GM12873 (cell line): Measurements from ENCODE around the gene EXOC3.

Experiments
- TF ChIP-seq, protein P1 (sequence below): IDR thresholded peaks from 2 replicates; pipeline ENCODE4 v1.5.1; 2012; ENCODE audit warnings: low read depth, mild to moderate bottlenecking, moderate library complexity, low read length, control low read depth; ENCODE audit not compliant: insufficient read depth; ENCODE audit errors: missing control alignments

The EXOC3 gene

GRCh38 chr5:454936-455335, 12.0 kb downstream of the EXOC3 start:
- TF ChIP-seq, protein P1, sequence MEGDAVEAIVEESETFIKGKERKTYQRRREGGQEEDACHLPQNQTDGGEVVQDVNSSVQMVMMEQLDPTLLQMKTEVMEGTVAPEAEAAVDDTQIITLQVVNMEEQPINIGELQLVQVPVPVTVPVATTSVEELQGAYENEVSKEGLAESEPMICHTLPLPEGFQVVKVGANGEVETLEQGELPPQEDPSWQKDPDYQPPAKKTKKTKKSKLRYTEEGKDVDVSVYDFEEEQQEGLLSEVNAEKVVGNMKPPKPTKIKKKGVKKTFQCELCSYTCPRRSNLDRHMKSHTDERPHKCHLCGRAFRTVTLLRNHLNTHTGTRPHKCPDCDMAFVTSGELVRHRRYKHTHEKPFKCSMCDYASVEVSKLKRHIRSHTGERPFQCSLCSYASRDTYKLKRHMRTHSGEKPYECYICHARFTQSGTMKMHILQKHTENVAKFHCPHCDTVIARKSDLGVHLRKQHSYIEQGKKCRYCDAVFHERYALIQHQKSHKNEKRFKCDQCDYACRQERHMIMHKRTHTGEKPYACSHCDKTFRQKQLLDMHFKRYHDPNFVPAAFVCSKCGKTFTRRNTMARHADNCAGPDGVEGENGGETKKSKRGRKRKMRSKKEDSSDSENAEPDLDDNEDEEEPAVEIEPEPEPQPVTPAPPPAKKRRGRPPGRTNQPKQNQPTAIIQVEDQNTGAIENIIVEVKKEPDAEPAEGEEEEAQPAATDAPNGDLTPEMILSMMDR = no peak

- TF ChIP-seq, protein P1 = no peak
Observed at GRCh38 chr5:455806-456205, 12.8 kb downstream of the EXOC3 start.

- TF ChIP-seq, protein P1 = no peak
Observed at GRCh38 chr5:456351-457194, 13.6 kb downstream of the EXOC3 start.

- TF ChIP-seq, protein P1 = no peak
Observed at GRCh38 chr5:457195-457961, 14.4 kb downstream of the EXOC3 start.

GRCh38 chr5:458547-459353, 15.8 kb downstream of the EXOC3 start:
- TF ChIP-seq, protein P1 = no peak

- TF ChIP-seq, protein P1 = no peak
Observed at GRCh38 chr5:459562-460272, 16.7 kb downstream of the EXOC3 start.
